SW 1271 (cell line): ENCODE measurements around the gene LIG4.

Experiments used
- DNase-seq, 2 experiments: peaks; one replicate each; lab custom pipeline; 2025; lab: John Stamatoyannopoulos, UW

The LIG4 gene

GRCh38 chr13:108194435-108194936 lies 20.9 kb downstream of the LIG4 start:
- DNase-seq, result no peak

GRCh38 chr13:108193806-108194205 lies 21.5 kb downstream of the LIG4 start:
- DNase-seq, result no peak

GRCh38 chr13:108190897-108191296 lies 24.4 kb downstream of the LIG4 start:
- DNase-seq, result no peak

GRCh38 chr13:108188260-108188659 lies 27.1 kb downstream of the LIG4 start:
- no peak for DNase-seq

- no peak for DNase-seq
These were observed 30.1 kb downstream of the LIG4 start for GRCh38 chr13:108185223-108185622.

- DNase-seq, result no peak
These were observed 32.7 kb downstream of the LIG4 start for GRCh38 chr13:108182652-108183051.

GRCh38 chr13:108178078-108178477 lies 37.3 kb downstream of the LIG4 start:
- no peak for DNase-seq

GRCh38 chr13:108176685-108177274 lies 38.6 kb downstream of the LIG4 start:
- DNase-seq, result peak in 1 of 2 experiments; percentile 1

GRCh38 chr13:108168929-108169328 lies 46.4 kb downstream of the LIG4 start:
- no peak for DNase-seq

- no peak for DNase-seq
These were observed 49.3 kb downstream of the LIG4 start for GRCh38 chr13:108166078-108166477.

- no peak for DNase-seq
These were observed 56.6 kb downstream of the LIG4 start for GRCh38 chr13:108158746-108159145.
